Suprapubic skin (tissue), 3 donors: ENCODE results near the gene BZW2.

ENCODE experiments used
- CTCF ChIP-seq, 2 donors: fragments of 200-600 bp in 1 of 2; fragments of 450-650 bp in 1 of 2; sonication (generic) in 1 of 2; IDR thresholded peaks; one replicate each; pipeline ENCODE4 v1.5.1; 2016 to 2019; ENCODE audit warnings: antibody characterized with exemption in 2 of 2, mild to moderate bottlenecking in 1 of 2, moderate library complexity in 1 of 2
- EP300 ChIP-seq: sonication (generic); formaldehyde crosslinking; IDR thresholded peaks from one replicate; pipeline ENCODE4 v1.6.1; 2017; ENCODE audit warnings: antibody characterized with exemption
- POLR2A ChIP-seq, 2 donors: fragments of 450-650 bp; IDR thresholded peaks; one replicate each; pipeline ENCODE4 v1.6.1; 2017; ENCODE audit warnings: antibody characterized with exemption in 2 of 2, mild to moderate bottlenecking in 2 of 2, moderate library complexity in 2 of 2

GRCh38 chr7:16616542-16616941 is 29.4 kb upstream of the BZW2 start:
- no peak for TF ChIP-seq EP300
- TF ChIP-seq CTCF (IDR thresholded peaks at IDR 0.05) = no peak
- no peak for TF ChIP-seq POLR2A (IDR thresholded peaks at IDR 0.05)
